Neural cell (in vitro differentiated cells): ENCODE measurements around the gene MRPL11.

Experiments used
- EZH2 ChIP-seq: fragments of 200-600, 300-800 bp; shearing (Covaris generic), sonication (generic); IDR thresholded peaks from 2 replicates; pipeline ENCODE4 v1.6.1; 2014; ENCODE audit warnings: antibody characterized with exemption, low read length, borderline replicate concordance, mild to moderate bottlenecking; ENCODE audit not compliant: insufficient read depth, poor library complexity, severe bottlenecking
- SMC3 ChIP-seq: fragments of 450-650 bp; conservative IDR thresholded peaks from 2 replicates; pipeline ENCODE4 v1.6.1; 2014; ENCODE audit warnings: antibody characterized with exemption, mild to moderate bottlenecking, moderate library complexity; ENCODE audit not compliant: poor library complexity
- TF ChIP-seq, protein P1 (sequence below): fragments of 450-650 bp; IDR thresholded peaks from 2 replicates; pipeline ENCODE4 v1.5.1; 2014; ENCODE audit warnings: antibody characterized with exemption, mild to moderate bottlenecking, moderate library complexity; ENCODE audit not compliant: poor library complexity, severe bottlenecking

DNA sequence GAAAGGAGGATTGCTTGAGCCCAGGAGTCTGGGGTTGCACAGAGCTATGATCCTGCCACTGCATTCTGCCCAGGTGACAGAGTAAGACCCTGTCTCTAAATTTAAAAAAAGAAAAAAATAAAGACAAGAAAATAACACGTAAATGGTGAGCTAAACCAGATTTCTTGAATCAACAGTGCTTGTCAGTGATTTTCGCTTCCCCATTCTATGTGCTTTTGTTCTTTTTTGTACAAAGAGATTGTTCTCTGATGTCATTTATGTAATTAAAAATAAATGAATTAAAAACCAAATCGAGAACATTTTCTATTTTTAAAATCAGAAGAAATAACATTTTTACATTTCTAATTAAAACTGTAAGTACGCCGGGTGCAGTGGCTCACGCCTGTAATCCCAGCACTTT lies 47.3 kb downstream of the MRPL11 start:
- TF ChIP-seq, protein P1, sequence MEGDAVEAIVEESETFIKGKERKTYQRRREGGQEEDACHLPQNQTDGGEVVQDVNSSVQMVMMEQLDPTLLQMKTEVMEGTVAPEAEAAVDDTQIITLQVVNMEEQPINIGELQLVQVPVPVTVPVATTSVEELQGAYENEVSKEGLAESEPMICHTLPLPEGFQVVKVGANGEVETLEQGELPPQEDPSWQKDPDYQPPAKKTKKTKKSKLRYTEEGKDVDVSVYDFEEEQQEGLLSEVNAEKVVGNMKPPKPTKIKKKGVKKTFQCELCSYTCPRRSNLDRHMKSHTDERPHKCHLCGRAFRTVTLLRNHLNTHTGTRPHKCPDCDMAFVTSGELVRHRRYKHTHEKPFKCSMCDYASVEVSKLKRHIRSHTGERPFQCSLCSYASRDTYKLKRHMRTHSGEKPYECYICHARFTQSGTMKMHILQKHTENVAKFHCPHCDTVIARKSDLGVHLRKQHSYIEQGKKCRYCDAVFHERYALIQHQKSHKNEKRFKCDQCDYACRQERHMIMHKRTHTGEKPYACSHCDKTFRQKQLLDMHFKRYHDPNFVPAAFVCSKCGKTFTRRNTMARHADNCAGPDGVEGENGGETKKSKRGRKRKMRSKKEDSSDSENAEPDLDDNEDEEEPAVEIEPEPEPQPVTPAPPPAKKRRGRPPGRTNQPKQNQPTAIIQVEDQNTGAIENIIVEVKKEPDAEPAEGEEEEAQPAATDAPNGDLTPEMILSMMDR: no peak
- TF ChIP-seq SMC3: no peak
- no peak for TF ChIP-seq EZH2
